GM19023 (cell line): ENCODE measurements around the gene DNAJC1.
"Not testable (repeated sequence)": the region's sequence is repeated elsewhere in the genome, so short reads cannot be mapped to it uniquely, and the experiment has no call there.

Experiments
- ATAC-seq: cut with Tn5 transposase; IDR thresholded peaks from one replicate; pipeline ENCODE4 v1.9.1; 2021; ENCODE audit warnings: mild to moderate bottlenecking, moderate library complexity; ENCODE audit not compliant: unreplicated experiment

Gene DNAJC1

DNA sequence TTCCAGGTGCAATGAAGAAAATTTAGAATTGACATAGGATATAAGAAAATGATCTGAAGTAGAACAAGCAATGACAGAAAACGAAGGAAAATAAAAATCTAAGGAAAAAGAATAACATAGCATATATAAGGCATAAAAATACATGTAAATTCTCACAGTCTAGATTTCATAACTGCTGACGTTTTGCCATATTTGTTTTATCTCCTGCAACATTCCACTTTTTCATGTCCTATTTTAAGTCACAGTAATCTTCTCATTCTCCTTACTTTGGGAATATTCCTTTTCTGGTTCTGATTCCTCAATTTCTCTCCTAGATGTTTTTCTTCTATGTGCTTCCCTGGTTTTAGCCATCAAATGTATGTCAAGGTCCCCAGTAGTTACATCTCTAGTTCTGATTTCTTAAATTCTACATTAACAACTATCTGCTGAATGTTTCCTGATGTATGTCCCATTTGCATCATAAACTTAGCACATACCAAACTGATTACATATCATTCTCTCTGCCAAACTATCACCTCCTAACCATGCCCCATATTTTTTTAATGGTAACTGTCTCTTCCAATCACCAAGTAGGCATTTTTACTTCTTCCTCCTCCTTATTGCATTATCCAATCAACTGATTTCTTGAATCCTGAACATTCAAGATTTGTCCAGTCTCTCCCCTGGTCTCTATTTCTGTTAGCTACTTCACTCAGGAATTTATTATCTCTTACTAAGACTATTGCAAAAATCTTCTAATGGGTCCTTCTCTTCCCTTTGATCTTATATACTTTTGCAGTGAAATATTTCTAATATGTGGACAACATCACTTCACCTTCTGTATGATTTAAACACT, 171.3 kb downstream of the DNAJC1 start:
- no peak for ATAC-seq

DNA sequence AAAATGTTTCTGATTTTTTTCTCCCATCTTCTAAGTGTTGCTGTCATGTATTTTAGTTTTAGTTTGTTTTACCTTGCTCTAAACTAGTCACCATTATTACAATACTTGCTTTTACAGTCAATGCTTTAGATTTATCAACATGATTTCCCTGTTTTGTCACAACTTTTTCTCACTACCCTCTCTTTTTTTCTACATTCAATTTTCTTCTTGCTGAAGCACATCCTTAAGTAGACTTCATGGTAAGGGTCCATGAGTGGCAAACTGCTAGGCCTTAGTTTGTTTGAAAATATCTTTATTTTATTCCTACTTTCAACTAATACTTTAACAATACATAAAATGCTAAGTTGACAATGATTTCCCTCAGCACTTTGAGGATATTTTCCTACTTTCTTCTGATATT, 173.5 kb downstream of the DNAJC1 start:
- ATAC-seq = no peak

DNA sequence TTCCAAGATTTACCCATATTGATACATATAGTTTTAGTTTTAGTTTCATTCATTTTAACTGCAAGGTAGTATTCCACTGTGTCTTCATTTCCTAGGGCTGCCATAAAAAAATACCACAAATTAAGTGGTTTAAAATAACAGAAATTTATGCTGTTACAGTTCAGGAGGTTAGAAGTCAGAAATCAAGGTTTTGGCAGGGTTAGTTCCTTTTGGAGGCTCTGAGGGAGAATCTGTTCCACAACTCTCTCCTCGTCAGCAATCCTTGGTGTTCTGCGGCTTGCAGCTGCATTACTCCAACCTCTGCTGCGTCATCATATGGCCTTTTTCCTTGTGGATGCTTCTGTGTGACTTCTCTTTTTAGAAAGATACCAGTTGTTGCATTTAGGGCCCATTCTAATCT, 176.2 kb downstream of the DNAJC1 start:
- ATAC-seq = no peak

DNA sequence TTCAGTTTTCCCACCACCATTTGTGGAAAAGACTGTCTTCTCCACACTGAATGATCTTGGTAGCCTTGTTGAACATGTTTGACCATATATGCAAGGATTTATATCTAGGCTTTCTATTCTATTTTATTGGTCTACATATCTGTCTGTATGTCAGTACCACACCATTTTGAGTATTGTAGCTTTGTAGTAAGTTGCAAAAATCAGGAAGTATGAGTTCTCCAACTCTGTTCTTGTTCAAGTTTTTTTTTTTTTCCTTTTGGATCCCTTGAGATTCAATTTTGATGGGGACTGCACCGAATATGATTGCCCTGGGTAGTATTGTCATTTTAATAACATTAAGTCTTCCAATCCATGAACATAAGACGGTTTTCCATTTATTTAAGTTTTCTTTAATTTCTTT, 176.8 kb downstream of the DNAJC1 start:
- ATAC-seq = no peak

DNA sequence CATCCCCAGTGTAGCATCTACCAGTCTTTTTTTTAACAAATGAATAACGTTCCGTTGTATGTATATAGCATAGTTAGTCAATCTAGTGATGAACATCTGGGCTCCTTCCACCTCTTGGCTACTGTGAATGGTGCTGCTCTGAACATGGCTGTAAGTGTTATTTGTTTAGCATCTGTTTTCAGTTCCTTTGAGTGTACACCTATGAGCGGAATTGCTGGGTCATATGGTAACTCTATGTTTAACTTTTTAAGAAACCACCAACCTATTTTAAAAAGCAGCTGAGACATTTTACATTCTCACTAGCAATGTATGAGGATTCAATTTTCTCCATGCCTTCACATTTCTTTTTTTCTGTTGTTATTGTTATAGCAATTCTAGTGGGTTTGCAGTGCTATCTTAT, 178.2 kb downstream of the DNAJC1 start:
- no peak for ATAC-seq

DNA sequence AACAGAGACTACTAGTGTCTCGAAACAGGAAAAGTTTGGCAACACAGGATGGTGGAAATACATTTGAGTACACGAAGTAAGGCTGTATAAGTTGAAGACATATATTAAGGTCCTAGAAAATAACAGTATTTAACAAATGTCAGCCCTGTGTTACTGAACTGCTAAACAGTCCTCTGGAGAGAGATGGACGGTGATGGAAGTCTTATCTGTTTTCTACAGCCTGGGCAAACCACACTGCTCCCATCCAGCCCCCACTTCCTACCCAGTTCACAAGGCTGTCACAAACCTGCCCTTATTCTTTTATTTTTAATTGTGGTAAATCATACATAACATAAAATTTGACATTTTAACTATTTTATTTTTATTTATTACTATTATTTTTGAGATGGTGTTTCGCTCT, 179.1 kb downstream of the DNAJC1 start:
- no peak for ATAC-seq

DNA sequence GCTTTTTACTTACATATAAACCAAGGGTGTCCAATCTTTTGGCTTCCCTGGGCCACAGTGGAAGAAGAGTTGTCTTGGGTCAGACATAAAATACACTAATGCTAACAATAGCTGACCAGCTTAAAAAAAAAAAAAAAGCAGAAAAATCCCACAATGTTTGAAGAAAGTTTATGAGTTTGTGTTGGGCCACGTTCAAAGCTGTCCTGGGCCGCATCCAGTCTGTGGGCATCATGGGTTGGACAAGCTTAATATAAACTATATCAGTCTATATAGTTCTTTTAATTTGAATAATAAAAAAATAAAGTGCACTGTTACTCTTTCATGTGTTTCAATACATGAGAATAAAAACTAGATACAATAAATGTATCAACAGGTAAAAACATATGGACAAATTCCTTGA, 179.9 kb downstream of the DNAJC1 start:
- no peak for ATAC-seq

DNA sequence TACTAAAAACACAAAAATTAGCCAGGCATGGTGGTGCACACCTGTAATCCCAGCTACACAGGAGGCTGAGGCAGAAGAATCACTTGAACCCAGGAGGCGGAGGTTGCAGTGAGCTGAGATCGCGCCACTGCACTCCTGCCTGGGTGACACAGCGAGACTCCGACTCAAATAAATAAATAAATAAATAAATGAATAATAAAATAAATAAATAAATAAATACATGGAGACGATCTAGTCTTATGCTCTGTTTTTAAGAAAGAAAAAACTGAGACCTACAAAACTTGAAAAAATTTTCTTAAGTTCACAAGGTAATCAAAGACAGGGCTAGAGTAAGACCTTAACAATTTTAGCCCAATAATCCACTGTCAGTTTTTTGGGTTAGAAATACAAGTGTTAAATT, 181.3 kb downstream of the DNAJC1 start:
- not testable (repeated sequence) for ATAC-seq

DNA sequence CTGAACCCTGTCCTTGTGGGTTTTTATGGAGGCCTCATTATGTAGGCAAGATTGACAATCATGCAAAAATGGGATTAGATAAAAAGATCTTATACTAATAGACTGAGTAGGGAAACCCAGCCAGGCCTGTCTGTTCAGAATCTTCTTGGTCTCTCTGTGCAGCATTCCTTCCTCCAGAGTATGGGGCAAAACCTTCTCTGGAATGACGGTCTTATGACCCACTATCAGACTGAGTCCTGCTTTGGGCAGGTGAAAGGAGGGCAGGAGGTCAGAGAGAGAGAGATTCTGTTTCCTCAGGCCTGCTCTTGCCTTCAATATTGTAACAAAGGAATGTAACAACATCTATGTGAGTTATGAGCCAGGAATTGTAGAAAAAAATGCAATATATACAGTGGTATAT, 182.6 kb downstream of the DNAJC1 start:
- ATAC-seq = no peak

DNA sequence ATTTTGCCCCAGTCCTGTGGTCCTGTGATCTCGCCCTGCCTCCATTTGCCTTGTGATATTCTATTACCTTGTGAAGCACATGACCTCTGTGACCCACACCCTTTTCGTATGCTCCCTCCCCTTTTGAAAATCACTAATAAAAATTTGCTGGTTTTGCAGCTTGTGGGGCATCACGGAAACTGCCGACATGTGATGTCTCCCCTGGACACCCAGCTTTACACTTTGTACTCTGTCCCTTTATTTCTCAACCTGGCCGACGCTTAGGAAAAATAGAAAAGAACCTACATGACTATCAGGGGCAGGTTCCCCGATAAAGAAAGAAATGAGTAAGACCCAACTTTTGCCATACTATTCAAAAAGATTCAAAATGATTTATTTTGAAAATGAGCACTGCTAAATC, 185.1 kb downstream of the DNAJC1 start:
- not testable (repeated sequence) for ATAC-seq

DNA sequence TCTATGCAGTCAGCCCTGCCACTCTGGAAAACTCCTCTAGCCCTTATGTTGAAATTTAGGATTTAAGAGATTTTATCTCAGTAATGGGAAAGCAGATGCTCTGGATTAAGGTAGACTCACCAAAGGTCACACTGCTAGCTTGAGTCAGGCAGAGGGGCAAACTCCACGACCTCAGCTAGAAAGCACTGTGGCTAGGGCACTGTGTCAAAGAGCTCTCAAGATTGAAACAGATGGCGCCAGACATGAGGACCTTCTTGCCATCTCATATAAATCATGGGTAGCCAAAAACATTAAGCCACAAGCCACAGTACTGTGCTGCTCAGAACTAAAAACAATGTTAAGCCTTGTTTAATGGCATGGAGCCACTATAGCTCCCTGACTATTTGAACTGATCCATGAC, 188.7 kb downstream of the DNAJC1 start:
- ATAC-seq = no peak

DNA sequence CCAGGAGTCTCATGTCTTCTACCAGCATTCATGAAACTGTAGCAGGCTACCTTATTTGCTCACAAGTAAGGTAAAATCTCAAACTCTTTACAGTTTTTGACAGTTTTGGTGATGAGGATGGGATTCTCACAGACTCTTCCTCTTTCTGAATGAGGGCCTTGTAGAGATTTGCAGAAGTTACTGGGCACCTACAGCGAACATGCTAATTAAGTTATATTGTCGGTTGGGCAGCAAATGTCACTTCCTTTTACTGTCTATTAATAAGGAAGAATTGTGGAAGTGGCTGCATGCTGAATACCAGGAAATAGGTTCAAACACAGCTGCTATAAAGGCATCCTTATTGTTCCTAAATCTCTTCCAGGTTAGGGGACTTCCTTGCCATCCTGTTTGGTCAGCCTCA, 189.6 kb downstream of the DNAJC1 start:
- no peak for ATAC-seq

DNA sequence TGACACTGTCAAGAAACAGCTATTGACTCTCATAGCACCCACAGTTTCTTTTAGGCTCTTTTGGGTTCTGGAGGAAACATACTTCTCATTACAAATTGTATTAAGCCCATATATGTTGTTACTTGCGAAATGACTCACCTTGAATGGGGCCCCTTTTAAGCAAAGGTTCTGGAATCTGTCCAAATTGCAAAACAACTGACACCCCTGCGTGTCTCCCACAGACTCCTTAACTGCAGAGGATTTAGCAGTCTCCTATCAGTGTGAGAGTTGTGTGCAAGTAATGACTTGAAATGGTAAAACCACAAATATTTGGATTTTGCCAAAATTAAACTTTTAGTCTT, 192.3 kb downstream of the DNAJC1 start:
- ATAC-seq = no peak

DNA sequence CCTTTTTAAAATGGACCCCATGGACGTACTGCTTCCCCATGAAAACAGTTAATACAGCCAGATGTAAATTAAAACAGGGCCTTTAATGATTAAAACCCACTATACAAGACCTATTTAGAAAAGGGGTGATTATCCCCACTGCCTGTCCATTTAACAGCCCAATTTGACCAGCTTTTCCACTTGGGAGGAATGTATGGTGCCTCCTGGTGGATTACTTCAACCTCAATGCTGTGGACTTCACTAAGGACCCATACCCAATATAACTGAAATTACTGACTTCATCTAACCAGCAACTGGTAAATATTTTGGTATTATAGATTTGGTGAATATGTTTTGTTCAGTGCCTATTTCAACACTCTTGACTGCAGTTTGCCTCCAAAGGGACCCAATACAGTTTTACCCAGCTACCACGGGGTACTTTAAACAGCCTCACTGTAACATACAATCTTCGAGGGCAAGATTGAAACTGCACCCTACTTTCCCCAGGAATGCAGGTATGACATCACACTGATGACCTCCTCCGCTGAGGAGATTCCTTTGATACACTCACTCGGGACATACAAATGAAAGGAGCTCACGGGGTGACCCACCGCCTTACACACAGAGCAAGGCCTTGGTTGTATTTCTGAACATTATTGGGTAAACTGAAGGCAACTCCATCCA, 192.8 kb downstream of the DNAJC1 start:
- no peak for ATAC-seq

DNA sequence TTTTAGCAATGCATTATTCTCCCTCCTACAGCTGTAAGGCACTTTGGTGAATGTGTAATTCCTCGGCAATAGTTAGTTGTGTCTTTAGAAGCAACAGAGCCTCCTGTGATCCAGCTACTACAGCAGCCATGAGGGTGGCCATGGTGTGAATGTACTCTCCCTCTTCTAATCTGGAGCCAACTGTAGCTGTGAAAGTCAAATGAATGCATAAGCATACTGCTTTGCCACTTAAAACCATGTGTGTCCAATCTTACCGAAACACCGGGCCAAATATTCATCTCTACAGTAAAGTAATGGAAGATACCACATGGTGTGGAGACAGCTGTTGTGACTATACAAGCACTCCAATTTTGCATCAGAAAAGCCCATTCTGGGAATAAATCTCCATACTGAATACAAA, 195.0 kb downstream of the DNAJC1 start:
- ATAC-seq = no peak

DNA sequence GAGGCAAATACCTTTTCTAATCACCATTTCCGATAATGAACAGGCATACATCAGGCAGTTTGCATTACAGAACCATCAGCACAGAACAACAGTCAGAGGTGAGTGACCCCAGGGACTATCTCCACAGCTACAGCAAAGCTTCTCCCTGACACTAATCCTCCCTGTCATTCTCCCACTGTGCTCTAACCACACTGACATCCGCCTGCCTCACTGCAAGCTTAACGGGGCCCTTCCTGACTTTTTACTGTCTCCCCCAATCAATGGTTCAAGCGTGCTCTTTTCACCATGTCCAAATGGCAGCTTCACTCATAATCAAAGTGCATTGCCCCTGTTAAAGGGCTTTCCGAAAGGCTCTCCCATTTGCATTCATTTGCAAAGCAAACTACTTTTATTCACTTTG, 196.3 kb downstream of the DNAJC1 start:
- ATAC-seq = no peak

DNA sequence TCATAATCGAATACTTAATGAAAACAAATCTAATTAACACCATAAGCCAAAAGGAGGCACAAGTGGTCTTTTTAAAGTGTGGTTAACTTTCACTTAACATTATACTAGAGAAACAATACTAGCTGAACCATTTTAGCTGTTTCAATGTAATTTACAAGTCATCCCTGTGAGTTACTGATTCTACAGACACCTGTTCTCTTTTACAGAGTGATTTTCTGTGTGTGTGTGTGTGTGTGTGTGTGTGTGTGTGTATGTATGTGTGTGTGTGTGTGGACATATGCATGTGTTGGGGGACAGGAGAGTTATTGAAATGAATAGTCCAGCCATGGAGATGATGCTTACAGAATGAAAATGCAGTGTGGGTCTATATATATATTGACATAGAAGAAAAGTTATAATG, 200.2 kb downstream of the DNAJC1 start:
- no peak for ATAC-seq

DNA sequence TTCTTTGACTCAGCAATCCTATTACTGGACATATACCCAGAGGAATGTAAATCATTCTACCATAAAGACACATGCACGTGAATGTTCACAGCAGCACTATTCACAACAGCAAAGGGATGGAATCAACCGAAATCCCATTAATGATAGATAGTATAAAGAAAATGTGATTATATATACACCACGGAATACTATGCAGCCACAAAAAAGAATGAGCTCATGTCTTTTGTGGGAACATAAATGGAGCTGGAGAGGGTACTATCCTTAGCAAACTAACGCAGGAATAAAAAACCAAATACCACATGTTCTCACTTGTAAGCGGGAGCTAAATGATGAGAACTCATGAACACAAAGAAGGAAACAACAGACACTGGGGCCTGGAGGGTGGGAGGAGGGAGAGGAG, 201.9 kb downstream of the DNAJC1 start:
- no peak for ATAC-seq

DNA sequence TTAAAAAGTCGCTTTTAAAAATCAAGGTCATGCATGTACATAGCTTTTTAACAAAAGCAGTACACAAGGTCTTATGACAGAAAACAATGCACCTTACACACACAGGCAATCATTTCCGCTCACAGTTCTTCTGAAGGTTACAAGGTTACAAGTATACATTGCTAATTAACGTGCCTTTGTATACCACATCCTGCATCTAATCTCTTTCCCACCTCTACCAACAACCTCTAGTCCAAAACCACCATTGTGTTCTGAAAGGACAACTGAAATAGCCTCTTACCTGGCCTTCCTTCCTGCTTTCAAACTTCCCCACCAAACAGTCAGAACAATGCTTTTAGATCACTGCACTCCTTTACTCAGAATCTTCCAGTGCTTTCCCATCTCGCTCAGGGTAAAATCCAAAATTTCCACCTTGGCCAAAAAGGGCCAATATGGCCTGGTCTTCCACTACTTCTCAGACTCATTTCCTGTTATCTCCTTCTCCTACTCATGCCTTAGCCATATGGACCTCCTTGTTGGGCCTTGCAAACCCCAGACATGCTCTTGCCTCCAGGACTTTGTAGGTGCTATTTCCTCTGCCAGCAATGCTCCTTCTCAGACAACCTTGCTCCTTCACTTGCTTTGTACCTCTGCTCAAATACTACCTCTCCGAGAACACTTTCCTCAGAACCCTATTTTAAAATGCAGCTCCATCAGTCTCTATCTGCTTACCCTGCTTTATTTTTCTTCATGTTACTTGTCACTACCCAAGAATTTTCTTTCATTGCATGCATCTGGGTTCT, 205.4 kb downstream of the DNAJC1 start:
- no peak for ATAC-seq

DNA sequence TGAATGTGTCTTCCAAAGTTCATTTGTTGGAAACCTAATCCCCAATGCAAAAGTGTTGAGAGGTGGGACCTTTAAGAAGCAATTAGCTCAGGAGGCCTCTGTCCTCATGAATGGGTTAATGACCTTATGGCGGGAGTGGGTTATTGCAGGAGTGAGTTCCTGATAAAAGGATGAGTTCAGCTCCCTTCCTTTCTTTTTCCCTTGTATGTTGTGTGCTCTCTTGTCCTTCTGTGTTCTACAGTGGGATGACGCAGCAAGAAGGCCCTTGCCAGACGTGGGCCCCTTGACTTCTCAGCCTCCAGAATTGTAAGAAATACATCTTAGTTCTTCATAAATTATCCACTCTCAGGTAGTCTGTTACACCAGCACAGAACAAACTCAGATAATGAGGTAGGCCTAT, 206.0 kb downstream of the DNAJC1 start:
- no peak for ATAC-seq

DNA sequence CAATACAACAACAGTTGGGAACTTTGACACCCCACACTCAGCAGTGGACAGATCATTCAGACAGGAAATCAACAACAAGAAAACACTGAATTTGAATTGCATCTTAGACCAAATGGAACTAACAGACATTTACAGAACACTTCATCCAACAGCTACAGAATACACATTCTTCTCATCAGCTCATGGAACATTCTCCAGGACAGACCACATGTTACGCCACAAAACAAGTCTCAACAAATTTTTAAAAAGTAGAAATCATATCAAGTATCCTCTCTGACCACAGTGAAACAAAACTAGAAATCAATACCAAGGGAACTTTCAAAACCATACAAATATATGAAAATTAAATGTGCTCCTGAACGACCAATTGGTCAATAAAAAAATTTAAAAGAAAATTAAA, 212.3 kb downstream of the DNAJC1 start:
- no peak for ATAC-seq

DNA sequence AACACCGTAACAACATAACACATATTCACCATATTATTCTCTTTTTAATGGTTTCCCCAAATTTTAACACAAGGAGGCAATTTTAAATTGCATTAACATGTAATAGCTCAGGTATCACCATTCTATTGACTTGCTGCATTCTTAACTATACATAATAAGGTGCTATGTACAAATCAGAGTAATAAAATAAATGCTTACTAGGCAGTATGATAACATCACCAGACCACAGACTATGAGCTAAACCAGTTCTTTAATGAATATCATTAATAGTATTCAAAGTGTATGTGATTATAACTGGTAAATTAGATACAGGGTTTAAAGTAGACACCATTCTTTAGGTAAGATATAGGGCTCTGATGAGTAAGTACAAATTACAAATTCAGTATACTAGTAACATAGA, 226.6 kb downstream of the DNAJC1 start:
- no peak for ATAC-seq
